NCI-H748 (cell line): Measurements from ENCODE around the gene HOXC13.

Source experiments
- DNase-seq: peaks from one replicate; lab custom pipeline; 2025; ENCODE audit not compliant: unreplicated experiment; lab: John Stamatoyannopoulos, UW

Gene HOXC13, protein sequence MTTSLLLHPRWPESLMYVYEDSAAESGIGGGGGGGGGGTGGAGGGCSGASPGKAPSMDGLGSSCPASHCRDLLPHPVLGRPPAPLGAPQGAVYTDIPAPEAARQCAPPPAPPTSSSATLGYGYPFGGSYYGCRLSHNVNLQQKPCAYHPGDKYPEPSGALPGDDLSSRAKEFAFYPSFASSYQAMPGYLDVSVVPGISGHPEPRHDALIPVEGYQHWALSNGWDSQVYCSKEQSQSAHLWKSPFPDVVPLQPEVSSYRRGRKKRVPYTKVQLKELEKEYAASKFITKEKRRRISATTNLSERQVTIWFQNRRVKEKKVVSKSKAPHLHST

DNA sequence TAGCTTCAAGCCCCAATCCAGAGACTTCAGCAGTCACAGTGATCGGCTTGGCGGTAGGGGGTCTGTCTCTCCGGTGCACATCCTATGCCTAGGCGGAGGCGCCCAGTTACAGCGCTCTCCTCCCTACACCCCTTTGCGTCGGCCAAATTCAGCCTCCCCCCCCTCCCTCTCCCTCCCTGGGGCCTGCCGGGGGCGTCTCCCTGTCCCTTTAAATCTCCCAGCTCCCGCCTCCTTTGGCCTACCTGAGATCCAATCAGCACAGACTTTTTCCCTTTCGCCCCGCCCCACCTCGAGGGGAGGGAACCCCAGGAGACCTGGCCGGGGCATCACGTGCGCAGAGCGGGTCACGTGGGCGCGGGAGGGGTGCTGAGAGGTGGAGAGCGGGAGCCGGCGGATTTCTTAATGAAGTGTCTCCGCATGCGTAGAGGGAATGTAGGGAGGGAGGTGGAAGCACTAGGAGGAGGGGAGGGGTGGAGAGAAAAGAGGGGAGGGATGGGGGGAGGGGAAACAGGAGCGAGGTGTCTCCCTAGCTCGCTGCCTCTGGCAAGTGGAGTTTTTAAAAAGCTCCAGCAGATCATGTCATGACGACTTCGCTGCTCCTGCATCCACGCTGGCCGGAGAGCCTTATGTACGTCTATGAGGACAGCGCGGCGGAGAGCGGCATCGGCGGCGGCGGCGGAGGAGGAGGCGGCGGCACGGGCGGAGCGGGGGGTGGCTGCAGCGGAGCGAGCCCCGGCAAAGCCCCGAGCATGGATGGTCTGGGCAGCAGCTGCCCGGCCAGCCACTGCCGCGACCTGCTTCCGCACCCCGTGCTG, at the start of gene HOXC13:
Gene HOXC13, plus strand, starts transcription at position 506 of the 815 bp plus-strand sequence. Its CDS starts 76 bp downstream, at position 582.
- peak; percentile 99 for DNase-seq

DNA sequence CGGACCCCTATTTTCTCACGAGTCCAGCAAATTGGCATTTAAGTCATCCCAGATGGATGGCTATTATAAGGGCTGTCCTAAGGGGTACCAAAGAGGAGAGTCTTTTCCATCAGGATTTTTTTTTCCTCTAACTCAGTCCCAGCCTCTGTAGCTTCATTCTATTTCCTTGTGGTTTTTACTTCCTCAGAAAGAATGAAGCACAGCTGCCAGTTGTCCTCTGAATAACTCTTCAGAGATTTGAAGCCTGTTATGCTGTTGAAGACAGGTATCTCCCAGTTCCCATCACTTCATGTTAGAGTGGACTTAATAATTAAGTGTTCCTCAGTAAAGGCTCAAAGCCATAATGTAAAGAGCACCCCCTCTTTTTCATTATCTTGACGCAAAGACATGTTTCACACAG, 48.5 kb upstream of the HOXC13 start:
- no peak for DNase-seq

DNA sequence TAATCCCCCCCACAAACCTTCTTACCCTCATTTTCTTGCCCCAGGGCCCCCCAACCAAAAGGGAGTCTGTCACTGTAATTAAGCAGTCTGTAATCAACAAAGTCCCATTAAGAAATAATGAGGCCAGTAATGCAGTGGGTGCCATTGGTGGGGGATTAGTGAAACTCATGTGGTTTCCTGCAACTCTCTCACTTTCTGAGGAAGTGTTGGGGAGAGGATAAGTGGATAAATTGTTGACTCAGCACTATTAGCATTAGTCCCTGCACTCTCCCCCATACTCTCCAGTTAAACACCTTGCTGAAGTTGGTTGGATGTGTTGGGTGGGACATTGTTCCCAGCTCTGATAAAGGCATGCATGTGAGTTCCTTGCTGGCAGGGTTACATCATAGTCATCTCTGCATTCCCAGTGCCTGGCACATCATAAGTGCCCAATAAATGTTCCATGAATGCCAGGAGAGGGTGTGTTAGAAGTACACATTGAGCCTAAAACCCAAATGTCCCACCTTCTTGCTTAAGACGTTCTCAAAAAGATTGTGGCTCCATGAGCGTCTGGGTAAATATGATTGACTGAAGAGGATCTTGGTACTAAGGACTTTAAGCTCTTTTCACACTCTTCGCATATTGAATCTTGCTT, 45.8 kb upstream of the HOXC13 start:
- no peak for DNase-seq

DNA sequence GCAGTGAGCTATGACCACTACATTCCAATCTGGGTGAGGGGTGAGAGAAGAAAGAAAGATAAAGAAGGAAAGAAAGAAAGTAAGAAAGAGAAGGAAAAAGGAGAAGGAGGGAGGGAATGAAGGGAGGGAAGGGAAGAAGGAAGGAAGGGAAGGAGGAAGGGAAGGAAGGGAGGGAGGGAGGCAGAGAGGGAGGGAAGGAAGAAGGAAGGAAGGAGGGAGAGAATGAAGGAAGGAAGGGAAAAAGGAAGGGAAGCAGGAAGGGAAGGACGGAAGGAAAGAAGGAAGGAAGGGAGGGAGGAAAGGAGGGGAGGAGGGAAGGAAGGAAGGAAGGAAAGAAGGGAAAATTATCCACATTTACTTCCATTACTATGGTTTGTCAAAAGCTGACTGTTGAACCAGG, 39.4 kb upstream of the HOXC13 start:
- DNase-seq: no peak

DNA sequence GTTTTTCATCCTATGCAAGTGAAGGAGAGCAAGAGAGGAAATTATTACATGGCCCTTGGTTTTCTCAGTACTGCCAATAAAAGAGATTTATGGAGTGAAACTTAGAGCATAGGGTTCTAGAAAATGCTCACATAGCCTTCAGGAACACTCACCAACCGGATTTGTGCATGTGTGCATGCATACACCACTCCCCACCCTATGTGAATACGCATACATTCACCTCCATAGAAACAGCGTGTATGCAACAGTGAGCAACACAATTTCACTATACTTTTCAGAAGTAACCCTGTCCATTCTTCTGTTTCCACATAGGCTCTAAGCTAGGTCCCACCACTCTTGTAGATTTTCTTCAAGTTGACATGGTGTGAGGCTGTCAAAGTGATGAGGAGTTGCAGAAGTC, 31.5 kb upstream of the HOXC13 start:
- DNase-seq: no peak

DNA sequence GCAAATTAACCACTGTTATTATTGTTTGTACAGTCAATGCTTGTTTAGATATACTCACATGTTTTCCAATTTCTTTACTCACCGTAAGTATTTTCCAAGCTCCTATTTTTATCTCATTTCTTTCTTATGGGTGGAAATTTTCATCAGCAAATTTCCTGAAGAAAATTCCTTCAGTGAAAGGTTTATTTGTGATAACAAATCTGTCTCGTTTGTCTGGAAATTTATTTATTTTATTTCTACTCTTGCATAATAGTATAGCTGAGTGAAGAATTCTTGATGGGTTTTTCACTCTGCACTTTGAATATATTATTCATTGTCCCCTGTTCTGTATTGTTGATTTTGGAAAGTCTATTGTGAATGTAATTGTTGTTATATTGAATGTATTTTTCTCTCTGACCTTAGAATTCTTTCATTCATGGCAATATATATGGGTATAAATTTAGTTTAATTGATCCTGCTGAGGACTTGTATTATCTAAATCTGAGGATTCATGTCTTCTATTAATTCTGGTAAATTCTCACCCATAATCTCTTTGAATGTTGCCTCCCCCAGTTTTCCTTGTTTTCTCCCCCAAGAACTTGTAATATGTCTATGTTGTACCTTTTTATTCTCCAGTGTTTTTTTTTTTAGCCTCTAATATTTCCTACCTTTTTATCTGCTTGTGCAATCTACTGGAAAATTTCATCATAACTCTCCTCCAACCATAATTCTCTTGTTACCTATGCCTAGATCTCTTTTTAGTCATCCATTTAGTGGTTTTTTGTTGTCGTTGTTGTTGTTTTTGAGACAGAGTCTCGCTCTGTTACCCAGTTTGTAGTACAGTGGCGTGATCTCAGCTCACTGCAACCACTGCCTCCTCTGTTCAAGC, 21.6 kb upstream of the HOXC13 start:
- DNase-seq: no peak

DNA sequence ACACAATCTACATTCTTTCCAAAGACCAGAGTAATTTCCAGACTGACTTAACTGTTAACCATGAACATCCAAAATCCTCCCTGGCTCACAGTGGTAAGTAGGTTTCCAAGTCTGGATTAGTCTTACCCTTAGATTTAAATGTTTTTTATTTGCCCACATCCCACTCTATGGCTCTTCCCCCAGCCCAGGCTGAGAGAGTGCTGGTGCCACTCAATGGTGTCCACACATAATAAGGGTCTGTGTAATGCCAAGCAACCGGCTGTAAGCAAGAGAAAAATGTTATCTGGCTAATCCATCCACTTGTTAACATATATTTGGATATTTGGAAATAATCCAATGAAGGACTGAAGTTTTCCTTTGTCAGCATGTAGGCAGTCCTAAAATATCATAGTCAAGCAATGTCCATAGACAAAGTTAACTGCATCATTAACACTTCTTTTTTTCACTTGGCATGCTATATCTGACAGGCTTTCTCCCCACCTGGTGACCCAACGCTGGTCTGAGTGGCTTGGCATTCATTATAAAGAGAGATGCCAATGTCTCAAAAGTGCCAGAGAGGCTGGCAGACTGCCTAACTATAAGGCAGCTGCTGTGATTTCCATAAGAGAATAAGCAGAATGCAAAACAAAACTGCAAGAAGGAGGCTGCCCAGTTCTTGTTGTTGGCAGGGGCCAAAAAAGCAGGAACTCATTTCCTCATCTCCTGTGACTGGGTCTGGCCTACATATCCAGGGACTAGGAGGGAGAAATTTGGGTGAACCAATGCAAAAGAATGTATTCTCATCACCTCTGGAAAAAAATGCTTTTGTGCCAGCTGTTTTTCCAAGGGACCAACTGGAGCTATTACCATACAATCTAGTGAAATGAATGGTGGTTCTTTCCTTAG, 13.9 kb upstream of the HOXC13 start:
- DNase-seq: no peak

DNA sequence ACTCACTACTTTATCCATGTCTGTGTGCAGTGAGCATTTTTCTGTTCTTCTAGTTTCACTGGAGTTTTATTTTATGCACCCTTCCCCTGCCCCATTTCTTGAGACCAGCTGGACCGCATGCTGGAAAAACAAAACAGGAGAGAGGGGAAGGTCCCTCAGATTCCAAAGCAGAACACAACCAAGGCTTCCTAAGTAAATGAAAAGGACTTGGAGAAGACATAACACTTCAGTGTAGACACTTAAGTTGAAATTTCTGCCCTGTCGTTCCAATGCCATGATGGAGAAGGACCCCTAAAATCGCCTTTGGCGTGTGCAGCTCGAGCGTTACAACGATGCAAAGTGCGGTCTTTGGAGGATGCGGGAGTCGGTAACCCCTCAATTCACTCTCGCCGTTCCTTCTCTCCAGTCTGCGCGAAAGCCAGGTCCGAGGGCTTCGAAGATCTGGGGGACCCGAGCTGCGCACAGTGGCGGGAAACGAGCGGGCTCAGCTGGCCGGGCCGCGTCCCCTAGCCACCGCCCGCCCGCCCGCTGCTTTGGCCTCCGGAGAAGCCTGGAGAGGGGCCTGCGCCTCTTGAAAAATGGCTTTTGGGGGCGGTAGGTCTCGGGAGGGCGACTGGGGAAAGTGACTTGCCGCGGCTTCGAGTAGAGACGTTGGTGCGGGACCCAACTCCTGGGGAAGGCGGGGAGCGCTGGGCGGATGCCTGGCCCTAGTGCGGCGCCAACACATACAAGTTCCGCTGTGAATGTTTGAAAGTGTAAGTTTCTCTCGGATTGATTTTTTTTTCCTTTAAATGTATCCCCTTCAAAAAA, 11.2 kb upstream of the HOXC13 start:
- DNase-seq: no peak

DNA sequence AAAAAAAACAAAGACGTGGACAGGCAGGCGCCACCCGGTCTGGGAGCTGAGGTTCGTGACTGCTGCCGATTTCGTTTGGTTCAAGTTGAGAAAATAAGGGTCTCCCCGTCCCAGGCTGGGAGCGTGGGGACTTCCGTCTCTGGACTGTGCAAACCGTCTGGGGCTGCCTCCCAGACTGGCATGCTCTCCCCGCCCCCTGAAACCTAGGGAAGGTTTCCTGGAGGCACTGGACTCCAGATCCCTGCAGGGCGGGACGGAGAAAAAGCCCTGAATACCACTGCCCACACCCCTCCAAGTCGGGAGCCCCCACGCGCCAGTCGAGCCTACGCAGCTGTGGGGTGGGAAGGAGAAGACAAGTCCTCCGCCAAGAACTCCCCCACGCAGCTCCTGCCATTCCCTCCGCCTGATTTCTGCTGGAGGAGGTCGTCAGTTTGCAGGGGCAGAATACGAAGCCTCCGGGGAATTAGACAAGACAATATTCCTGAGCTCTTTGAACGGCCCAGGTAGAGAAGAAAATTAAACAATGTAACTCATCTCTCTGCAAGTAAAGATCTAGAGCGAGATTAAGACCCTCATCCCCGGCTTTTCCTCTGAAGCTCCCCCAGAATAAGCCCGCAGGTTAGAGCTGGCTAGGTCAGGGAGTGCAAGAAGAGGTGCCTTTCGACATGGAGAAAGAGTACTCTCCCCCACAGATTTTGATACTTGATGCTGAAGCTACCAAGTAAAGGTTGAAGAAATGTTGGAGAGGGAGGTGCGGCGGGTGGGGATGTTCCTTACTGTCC, 10.4 kb upstream of the HOXC13 start:
- peak; percentile 29 for DNase-seq

DNA sequence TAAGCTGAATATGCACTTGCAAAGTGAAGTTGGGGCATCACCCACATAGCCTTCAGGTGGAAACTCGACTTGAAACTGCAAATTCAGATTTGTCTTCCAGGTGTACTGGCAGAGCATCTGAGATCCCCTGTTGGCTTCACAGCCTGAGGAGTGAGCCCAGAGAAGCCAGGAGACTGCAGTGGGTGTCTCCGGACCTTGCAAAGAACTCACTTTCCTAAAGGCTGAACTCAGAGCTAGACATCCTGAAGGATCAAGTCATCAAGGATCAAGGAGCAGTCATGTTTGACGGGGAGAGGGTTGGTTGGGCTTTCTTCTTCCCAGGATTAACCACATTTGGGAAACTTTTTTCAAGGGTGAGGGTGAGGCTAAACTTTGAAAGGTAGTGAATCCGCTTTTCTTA, 9.1 kb upstream of the HOXC13 start:
- DNase-seq: no peak

DNA sequence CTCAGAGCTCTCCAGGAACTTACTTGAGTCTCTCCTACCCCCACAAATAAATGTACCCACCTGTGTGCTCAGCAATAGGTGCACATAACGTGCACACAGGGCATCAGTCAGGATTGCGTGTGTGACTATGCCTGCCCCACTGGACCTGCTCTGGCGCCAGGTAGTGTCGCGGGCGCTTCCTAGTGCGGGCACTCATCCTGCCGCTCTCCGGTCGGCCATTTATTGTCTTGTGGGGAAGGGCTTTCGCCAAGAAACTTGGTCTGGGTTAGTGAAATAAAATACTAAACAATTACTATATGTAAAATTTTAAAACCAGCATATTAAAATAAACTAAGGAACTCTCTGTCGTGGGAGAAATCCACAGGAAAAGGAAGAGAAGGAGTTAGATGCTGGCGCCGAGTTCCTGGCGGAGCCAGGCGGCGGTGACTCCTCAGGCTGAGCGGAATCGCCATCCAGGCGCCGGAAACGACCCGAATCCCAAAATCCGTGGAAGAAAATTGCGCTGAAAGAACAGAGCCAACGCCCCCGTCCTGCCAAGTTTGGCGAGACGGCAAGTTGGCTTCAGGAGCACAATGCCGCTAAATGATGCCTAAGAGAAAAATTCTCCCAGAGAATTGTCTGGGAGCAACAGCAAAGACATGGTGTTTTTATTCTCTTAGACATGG, 7.9 kb upstream of the HOXC13 start:
- DNase-seq: peak; percentile 22

DNA sequence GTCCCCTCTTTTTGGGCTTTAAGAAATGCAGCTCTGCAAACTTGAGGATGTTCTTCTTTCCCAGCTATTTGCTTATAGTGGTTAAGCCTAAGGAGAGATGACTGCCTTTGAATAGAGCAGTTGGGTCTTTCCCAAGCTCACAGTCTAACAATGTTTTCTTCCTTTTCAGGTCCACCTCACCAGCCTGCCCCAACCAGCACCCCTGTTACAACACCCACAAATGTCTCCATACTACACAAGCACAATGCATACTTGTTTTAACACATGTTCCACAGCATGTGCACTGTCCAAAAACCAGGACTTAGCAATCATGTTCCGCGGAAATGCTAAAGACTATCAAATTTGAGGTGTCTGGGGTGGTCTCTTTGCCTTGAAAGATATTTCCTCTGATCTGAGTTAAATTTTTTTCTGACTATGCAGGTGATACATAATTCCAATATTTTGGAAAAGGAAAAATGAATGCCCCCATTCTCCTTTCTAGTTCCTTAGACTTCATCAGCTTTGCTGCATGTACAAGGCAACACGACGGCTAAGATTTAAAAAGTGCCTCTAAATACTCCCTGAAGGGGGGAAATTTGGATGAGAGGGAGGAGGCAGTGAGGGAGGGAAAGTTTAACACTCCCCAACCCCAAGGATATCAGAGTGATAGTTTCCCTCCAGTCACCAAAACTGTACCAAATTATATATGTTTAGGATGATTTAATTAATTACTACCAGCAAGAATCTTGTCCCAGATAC, 6.6 kb upstream of the HOXC13 start:
- no peak for DNase-seq

DNA sequence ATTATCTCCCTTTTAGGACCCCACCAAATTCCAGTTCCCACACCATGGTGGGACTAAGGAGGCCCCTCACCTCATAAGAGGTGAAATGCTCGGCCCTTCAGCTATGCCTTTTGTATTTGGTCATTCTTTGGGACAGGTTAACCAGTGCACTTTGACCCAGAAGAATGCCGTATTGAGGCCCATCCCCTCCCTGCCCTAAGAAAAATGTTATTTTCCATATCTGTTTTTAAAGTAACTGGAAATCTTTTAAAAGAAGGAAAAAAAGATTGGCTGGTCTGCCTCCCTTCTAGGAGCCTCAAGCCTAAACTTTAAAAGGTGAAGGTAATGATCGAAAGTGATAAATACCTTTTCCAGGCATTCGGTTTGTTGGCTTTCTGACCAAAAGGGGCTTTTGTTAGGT, 5.7 kb upstream of the HOXC13 start:
- no peak for DNase-seq

DNA sequence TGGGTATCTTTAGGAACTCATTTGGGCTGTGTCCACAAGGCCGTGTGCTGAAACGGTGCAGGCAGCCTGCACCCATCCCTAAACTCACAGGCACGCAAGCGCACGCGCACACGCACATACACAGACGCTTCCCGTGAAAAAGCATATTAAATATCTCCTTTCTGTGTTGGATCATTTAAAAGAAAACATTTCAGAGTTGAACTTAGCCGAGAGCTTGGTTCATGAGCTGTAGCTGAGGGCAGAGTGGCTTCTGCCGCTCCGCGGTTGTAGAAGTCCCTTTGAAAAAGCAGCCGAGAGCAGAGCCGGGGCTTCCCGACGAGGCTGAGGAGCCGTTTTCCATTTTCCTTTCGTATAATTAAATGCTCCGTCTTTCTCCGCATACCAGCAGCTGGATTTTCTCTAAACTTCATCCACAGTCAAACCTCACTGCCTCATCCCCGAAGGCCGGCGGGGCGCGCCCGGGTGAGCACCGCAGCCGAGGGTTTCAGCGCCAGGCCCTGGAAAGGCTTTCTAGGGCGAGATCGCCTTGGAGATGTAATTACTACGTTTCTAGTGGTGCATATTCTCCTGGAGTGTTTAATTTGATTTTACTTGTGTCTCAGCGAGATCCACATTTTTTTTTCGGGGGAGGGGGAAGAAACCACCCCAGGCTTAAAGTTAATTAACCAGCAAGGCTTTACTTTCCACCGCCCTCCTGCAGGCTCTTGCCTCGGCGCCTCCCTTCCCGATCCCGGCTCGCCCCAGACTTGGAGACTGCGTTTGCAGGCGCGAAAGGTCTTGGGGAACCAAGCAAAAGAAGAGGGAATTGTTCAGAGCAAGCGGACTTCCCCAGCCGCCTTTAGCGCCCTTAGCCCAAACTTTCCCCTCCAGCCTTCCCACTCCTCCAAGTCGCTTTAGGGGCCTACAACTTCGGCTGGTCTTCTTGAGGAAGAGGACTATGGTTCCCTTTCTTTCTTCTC, 3.0 kb upstream of the HOXC13 start:
- DNase-seq: no peak

DNA sequence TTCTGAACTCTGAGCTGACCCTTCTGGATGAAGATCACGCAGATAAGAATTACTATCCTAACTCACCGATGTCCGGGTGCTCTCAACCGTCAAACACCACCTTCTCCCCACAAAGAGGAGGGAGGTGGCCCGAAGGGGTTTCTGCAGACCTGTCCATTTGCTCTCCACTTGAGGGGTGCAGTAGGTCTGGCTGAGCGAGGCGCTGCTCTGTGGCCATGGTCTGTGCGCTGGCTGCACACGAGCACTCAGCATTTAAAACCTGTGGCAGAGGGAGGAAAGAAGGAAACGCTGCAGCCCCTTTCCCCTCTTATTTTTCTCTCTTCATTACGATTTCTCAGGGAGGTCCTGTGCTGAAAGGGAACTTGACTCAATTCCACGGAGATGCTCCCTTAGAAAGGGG, 1.5 kb upstream of the HOXC13 start:
- DNase-seq: no peak
